ENCODE results near the gene NRIP1. TPM values are rescaled to one million over a fixed set of nuclear protein-coding genes. Genes with fewer than 3 reads are reported as not detected.

The NRIP1 gene
- total and polyA plus RNA-seq, 2 of the 8 experiments (the other 6 are each of a cell fraction or from before 2014, with no cell fraction given), result 1.5 to 9.3 TPM

- no peak for FAIRE-seq
- Histone ChIP-seq H3K56ac (replicated peaks; ENCODE audit: insufficient read length, low read depth, low read length) (no peak overlapping the region), H3K79me2 (ENCODE audit: control insufficient read depth in 1 of 2, insufficient read depth in 2 of 2, low read length in 2 of 2) (no peaks in the 10 kb centered on the region), H2BK15ac (ENCODE audit: low read length) (no peak overlapping the region), H3K4ac (replicated peaks; ENCODE audit: insufficient read length, low read depth, low read length) (no peak overlapping the region), H3K27ac (ENCODE audit: low read depth, low read length) (no peak overlapping the region), H3K18ac (ENCODE audit: extremely low read depth, low read length) (no peak overlapping the region), H3K23ac (ENCODE audit: insufficient read length) (no peak overlapping the region), H2BK12ac (ENCODE audit: low read depth, low read length) (no peak overlapping the region), H3K27me3 (replicated peaks in 1 of 4; ENCODE audit: control insufficient read depth in 3 of 4, extremely low read depth in 1 of 4, insufficient read depth in 3 of 4, low read length in 3 of 4) (peaks cover 0 to 1% (median 0%) of the 10 kb centered on the region in 4 experiments; a peak in 1 of 7 replicates), H3K4me3 (ENCODE audit: extremely low read depth in 1 of 4, insufficient read depth in 2 of 4, low read depth in 3 of 4, low read length in 4 of 4) (no peak overlapping the region), H2AK5ac (ENCODE audit: low read depth, low read length) (no peak overlapping the region), H4K91ac (replicated peaks; ENCODE audit: insufficient read length, low read length) (no peak overlapping the region), H2BK120ac (replicated peaks; ENCODE audit: low read depth, low read length) (no peak overlapping the region), H3K4me2 (ENCODE audit: insufficient read depth in 1 of 2, low read depth in 2 of 2, low read length in 2 of 2) (no peak overlapping the region), H2AFZ (ENCODE audit: low read length) (no peak overlapping the region), H2BK5ac (ENCODE audit: low read depth, low read length) (no peak overlapping the region), H4K5ac (ENCODE audit: insufficient read length, low read depth, low read length) (no peak overlapping the region), H3K4me1 (replicated peaks in 1 of 4; ENCODE audit: control insufficient read depth in 3 of 4, insufficient read depth in 4 of 4, low read length in 3 of 4) (no peaks in the 10 kb centered on the region), H4K8ac (ENCODE audit: extremely low read depth, insufficient read depth, low read length) (no peak overlapping the region), H3K36me3 (ENCODE audit: control insufficient read depth in 2 of 4, insufficient read depth in 4 of 4, low read length in 3 of 4) (no peaks in the 10 kb centered on the region), H3K23me2 (ENCODE audit: low read depth, low read length) (no peaks in the 10 kb centered on the region), H3K9ac (replicated peaks in 1 of 4; ENCODE audit: extremely low read depth in 1 of 4, low read depth in 3 of 4, low read length in 3 of 4) (no peak overlapping the region), H4K20me1 (replicated peaks in 1 of 2; ENCODE audit: control insufficient read depth in 1 of 2, insufficient read depth in 2 of 2, low read length in 2 of 2) (no peaks in the 10 kb centered on the region), H3K14ac (ENCODE audit: insufficient read length) (no peak overlapping the region), H3K79me1 (ENCODE audit: low read depth, low read length) (no peaks in the 10 kb centered on the region), H3K9me3 (ENCODE audit: insufficient read depth in 2 of 2, low read depth in 1 of 2, low read length in 1 of 2) (no peaks in the 10 kb centered on the region), H2BK20ac (ENCODE audit: low read length) (no peak overlapping the region)
- CTCF ChIA-PET (ENCODE audit: partially characterized antibody), result interaction anchor here (0.6 to 1.1 kb wide), 2 partner anchors 150 to 218 kb away, joined by 3 read pairs; no protein-coding TSS in a partner anchor
- POLR2A ChIA-PET (ENCODE audit: partially characterized antibody), result no interaction called here
- TF ChIP-seq SRF (IDR thresholded peaks at IDR 0.05; ENCODE audit: low read depth, low read length) (no peak), EGR1 (IDR thresholded peaks at IDR 0.05; ENCODE audit: borderline replicate concordance, low read depth, low read length) (no peak), RFX5 (IDR thresholded peaks at IDR 0.05; ENCODE audit: borderline replicate concordance, low read depth, low read length) (no peak), POLR2A (IDR thresholded peaks at IDR 0.05; ENCODE audit: control extremely low read depth in 1 of 2, low read depth in 2 of 2, low read length in 2 of 2) (no peak), EP300 (IDR thresholded peaks at IDR 0.05; ENCODE audit: borderline replicate concordance in 1 of 2, low read depth in 2 of 2, low read length in 2 of 2) (no peak), TAF7 (optimal IDR thresholded peaks at IDR 0.05; ENCODE audit: borderline replicate concordance, low read depth, low read length) (no peak), USF2 (IDR thresholded peaks at IDR 0.05; ENCODE audit: low read length) (no peak)
- DNase-seq (ENCODE audit: low read depth in 1 of 2, low spot score in 2 of 2), result no peak
- 85% methylated on average over 2 of the region's 2 CpGs; no CpG with 5 or more reads in 1 of the 2 experiments for WGBS, 2 experiments (ENCODE audit: extremely low coverage in 1 of 2, insufficient coverage in 1 of 2, insufficient read length in 1 of 2, insufficient replicate concordance in 2 of 2, low coverage in 1 of 2, low lambda C conversion rate in 2 of 2, missing lambda C conversion rate in 1 of 2)
Observed at GRCh38 chr21:15014221-15014620, 50.6 kb downstream of the NRIP1 start.
